ENCODE measurements around the gene CHD1L.
"Not testable (repeated sequence)": the region's sequence is repeated elsewhere in the genome, so short reads cannot be mapped to it uniquely, and the experiment has no call there.

The CHD1L gene

DNA sequence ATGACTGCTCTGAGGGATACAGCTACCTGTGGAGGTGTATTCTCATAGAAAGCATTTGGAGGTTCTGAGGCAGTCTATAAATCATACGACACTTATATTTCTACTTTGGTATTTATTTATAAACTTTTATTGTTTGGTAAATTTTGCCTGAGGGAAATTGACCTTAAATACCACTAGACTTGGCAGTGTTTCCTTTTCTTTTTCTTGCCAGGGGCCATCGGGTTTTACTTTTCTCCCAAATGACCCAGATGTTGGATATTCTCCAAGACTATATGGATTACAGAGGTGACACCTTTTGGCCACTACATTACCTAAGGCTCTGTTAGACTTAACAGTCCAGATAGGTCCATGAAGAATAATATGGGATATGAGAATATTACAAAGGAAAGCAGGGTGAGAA is 28.2 kb downstream of the CHD1L start:
- DNase-seq = no peak

DNA sequence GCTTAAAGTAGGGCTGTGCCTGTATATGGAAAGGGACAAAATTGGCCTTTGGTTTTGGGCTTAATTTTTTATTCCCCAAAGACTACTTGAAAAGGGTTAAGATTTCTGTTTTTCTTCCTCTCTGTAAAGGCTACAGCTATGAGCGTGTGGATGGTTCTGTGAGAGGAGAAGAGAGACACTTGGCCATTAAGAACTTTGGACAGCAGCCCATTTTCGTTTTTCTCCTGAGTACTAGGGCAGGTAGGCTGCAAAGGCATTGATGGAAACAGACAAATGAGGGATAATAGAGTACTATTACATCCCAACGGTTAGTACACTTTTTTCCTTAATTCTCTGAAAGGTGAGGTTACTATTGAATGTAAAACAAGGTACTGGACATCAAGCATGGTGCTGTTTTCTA is 29.6 kb downstream of the CHD1L start:
- DNase-seq = no peak

DNA sequence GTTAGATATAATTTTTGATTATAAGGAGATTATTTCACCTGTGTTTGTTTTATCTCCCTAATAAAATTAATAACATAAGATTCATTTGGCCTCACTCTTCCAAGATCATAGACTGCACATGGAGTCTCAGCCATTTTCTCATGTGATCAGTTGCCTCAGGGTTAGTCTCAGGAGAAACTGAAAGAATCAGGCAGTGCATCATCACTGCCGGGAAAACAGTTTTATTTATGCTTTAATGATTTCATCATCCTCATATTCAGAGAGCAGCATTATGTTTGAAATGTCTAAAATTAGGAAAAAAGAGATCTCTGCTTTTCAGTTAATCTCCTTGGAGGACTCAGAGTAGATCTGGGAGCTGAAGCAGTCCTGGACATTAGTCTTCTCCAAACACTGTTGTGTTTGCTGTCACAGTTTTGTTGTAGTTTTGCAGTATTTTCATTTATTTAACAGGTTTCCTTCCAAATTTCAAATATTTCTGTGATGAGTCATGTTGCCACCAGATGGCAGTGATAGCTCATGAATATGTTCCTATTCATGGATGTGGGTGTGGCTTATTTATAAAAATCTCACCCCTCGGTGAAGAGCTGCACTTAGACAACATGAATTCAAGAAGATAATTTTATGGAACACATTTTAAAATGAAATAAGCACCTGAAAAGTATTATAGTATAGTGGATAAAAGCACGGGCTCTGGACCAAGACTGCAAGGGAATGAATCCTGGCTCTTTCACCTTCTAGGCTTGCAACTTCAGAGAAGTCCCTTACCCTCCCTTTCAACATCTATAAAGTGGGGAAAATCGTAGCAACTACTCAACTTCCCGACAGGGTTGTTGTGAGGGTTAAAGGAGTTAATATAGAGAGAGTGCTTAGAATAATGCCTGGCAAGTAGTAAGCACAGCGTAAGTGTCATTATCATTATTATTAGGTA is 31.2 kb downstream of the CHD1L start:
- DNase-seq = peak in 2 of 14 donors; percentile 18 to 21

DNA sequence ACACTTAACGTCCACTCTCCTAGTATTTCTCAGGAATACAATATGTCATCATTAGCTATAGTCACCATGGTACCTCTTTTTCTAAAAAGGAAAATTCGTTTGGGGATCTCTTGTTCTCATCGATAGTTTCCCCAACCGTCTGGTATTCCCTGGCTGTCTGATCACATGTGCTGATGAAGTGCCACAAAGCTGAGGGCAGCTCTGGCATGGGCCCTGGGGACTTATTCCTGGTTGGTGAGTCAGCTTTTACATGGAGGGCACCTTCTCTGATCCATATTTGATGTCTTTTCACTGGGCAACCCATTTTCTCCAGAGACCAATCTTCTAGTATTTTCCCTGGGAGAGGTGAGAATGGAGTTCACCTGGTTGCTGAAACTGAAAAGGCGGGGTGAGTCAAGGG is 39.5 kb downstream of the CHD1L start:
- no peak for DNase-seq

DNA sequence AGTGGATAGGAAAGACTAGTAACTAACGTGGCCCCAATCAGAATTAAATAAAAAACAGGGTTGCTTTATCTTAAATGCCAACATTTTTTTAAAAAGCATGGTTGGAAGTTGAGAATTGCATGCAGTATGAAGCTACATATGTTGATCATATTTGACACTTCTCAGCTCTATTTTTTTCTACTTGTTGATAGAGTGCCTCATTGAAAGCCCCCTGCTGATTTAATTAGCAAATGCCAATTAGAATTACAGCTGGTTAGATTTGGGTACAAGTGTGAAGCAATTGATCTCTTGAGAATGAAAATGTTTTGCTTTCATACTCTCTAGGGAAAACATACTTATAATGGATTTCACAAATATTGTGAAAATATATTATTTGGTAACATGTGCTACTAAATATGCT is 40.5 kb downstream of the CHD1L start:
- DNase-seq = no peak

DNA sequence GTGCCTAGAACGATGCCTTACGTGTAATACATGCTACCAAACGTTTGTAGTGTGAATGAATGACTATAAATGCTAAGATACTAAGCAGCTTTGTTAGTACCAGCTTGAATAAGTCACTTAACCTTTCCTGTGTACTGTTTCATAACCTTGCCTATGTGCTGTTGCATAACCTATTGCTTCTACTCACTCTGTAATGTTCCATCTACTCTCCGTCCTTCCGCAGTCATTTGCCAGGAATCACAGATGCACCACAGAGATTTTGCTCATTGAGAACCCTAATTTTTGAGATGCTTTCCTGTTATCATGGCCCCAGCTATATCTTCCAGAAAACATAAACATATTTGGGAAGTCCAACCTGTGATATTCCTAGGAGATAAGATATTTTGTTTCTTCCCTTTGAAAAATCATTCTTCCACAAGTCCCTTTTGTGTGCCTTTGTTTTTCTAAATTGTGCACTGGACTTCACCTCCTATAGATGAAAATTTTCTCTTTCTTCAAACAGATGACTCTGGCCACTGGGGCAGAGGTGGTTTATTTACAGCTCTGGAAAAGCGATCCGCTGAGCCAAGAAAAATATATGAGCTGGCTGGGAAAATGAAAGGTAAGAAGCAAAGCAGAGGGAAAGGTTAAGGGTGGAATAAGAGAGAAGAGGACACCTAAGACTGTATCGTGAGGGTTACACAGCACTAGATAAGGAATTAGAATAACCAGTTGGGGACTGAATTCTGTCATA is 44.8 kb downstream of the CHD1L start:
- DNase-seq = no peak

DNA sequence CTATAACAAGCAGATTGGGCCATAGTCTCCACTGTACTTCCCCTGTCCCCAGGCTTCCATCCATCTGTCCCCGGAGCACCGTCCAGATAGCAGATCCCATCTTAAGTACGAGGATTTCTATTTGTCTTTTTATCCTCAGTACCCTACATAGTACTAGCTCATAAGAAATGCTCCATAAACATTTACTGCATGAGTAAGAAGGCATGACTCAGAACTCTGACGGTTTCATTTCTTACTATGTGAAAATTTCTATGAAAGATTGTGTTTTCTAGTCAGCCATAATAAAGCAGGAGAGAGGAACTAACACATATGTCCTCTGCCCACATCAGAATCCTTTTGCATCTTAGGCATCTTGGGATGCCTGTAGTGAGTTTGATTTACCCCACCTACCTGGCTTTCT is 49.5 kb downstream of the CHD1L start:
- DNase-seq = no peak

DNA sequence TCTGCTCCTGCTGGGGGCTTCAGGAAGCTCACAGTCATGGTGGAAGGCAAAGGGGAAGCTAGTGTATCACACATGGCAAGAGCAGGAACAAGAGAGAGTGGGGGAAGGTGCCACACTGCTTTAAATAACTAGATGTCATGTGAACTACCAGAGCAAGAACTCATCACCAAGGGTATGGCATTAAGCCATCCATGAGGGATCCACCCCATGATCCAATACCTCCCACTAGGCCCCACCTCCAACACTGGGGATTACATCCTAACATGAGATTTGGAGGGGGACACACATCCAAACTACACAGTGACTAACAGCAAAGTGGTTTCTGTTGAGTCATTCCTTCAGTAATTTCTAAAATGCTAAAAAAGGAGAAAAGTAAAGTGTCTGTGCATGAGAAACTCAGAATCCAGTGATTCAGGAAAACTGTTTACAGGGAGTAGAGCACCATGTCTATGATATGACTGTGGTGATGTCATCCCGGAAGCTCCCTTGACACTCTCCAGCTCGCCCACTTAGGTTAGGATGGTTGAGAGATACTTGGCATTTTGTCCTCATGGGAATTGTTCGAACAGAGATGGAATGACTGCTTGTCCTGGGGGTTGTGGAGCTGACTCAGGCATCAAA is 50.3 kb downstream of the CHD1L start:
- DNase-seq = no peak

DNA sequence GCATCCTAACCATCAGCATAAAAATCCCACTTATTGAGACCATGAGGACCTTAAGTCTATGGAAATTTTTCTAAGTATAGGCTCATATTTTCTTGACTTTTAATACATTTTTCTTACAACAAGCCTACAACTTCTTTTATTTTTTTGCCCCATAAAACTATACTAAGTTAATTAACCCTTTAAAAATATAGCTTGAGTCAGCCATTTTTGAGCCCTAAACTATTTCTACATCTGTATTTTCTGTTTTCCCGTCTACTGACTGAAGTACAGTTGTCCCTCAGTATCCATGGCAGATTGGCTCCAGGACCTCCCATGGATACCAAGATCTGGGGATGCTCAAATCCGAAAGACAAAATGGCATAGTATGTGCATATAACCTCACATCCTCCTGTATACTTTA is 55.0 kb downstream of the CHD1L start:
- DNase-seq = no peak

DNA sequence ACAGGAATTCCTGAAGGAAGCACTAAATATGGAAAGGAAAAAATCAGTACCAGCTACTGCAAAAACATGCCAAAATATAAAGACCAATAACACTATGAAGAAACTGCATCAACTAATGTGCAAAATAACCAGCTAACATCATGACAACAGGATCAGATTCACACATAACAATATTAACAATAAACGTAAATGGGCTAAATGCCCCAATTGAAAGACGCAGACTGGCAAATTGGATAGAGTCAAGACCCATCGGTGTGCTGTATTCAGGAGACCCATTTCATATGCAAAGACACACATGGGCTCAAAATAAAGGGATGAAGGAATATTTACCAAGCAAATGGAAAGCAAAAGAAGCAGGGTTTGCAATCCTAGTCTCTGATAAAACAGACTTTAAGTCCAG is 63.3 kb downstream of the CHD1L start:
- not testable (repeated sequence) for DNase-seq

DNA sequence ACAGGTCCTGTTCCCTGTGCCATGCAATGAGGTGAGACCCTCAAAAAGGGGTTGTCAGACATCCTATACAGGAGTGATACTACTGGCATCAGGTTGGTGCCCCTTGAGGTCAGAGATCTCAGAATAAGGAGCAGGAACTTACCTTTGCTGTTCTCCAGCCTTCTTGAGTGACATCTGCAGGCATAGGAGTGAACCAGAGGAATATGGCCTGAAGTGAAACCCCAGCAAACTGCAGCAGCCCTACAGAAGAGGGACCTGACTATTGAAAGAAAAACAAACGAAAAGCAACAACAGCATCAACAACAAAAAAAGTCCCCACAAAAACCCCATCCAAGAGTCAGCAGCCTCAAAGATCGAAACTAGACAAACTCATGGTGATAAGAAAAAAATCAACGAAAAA is 74.5 kb downstream of the CHD1L start:
- no peak for DNase-seq

DNA sequence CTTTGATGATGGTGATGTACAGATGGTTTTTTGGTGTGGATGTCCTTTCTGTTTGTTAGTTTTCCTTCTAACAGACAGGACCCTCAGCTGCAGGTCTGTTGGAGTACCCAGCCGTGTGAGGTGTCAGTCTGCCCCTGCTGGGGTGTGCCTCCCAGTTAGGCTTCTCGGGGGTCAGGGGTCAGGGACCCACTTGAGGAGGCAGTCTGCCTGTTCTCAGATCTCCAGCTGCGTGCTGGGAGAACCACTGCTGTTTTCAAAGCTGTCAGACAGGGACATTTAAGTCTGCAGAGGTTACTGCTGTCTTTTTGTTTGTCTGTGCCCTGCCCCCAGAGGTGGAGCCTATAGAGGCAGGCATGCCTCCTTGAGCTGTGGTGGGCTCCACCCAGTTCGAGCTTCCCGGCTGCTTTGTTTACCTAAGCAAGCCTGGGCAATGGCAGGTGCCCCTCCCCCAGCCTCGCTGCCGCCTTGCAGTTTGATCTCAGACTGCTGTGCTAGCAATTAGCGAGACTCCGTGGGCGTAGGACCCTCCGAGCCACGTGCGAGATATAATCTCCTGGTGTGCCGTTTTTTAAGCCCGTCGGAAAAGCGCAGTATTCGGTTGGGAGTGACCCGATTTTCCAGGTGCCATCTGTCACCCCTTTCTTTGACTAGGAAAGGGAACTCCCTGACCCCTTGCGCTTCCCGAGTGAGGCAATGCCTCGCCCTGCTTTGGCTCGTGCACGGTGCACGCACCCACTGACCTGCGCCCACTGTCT is 84.6 kb downstream of the CHD1L start:
- DNase-seq = not testable (repeated sequence)

DNA sequence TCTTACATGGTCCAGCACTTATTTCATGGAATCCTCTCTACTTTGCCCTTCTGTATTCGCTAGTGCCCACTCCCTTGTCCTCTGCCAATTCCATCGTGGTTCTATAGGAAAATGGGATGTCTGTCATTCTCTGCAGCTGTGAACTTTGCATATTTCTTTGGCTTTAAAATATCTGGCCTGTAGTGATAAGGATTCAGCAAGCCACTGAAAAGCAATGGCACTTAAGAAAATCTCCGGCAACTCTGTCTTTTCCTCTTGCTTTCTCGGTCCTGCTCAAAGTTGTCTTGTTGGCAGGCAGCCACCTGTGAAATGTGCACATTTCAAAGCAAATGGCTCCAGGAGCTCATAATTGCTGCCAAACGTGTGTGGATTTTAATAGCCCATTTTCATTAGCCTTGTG is 91.8 kb downstream of the CHD1L start:
- DNase-seq = peak in 1 of 14 donors; percentile 10

DNA sequence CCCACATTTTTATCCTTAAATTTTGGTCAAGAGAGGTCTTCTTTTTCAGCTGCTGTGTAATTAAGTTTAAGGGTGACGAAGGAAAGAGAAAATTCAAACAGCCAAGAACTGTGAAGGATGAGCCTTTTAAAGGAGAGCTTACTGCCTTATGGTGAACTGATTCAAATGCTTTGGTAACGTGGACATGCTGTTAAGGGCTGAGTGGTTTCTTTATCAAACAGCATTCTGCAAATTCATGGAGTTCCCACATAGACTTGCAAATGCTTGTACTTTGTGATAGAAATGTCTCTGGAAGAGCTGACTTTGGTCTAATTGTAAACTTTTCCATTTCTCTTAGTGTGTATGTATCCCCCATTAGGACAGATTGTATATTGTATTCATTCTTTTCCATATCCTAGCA is 93.8 kb downstream of the CHD1L start:
- no peak for DNase-seq

DNA sequence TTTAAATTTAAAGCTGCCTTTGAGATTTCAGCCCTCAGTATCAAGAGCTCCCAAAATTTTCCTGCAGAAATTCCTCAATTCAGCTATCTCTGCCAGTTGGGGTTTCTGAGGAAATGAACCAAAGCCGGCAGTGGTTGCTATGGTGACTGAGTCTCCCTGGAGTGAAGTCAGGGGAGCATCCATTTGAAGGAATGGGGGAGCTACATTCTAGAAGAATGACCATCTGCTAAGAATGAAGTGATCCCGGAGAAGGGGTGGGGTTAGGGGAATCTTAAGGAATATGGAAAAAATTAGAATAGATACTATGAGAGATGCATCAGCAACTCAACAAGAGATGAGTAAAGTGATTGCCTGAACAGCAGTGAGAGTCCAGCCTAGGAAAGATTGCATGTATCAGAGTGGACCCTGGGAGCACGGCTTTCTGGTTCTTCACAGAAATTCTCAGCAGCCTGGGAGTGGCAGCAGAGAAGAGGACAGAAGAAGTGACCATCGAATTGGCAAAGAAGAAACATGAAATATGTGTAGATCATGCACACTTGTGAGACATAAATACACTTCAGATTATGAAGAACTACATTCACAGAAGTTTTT is 94.7 kb downstream of the CHD1L start:
- no peak for DNase-seq

DNA sequence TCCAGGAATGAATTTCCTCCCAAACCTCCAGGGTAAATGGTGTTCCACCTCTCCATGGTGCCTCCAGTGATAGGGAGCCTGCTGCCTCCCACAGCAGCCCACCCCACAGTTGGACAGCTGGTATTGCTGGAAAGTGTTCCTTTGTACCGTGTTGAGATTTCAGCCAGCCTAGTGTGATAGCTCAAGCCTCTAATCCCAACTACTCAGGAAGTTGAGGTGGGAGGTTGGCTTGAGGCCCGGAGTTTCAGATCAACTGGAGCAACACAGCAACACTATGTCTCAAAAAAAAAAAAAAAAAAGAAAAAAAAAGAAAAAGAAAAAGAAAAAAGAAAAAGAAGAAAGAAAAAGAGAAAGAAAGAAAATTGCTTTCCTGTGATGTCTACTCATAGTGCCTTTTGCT is 96.1 kb downstream of the CHD1L start:
- DNase-seq = no peak

DNA sequence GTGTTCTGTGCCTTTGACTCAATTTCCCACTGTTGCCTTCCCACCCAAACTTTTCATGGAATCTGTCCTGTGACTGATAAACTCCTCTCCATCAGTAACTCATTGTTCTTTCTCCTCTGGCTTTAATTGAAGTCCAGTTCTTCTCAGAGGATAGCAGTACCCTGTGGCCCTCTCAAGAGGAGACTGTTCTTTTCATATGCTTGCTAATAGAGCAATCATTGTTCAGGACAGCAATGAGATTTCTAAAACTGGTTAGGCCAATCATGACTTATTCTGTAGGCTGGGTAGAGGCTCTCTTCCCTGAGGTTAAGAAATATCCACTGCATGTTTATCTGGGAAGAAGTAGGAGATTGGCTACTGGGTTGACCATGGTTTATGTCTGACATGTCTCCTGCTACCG is 98.8 kb downstream of the CHD1L start:
- DNase-seq = no peak

Data from C1 segment of cervical spinal cord (tissue), 14 donors.